ENCODE results near the gene NCOA1.

- no peak for TF ChIP-seq CTCF (IDR thresholded peaks at IDR 0.05; ENCODE audit: low read depth, low read length, missing input control)
- TF ChIP-seq REST (IDR thresholded peaks at IDR 0.05): no peak
- no peak for TF ChIP-seq ZBTB33 (IDR thresholded peaks at IDR 0.05)
- no peak for TF ChIP-seq YY1 (IDR thresholded peaks at IDR 0.05)
- no peak for TF ChIP-seq RAD21 (IDR thresholded peaks at IDR 0.05)
- no peak for TF ChIP-seq EGR1 (IDR thresholded peaks at IDR 0.05; ENCODE audit: low read depth in 2 of 2)
- no peak for TF ChIP-seq MAX (IDR thresholded peaks at IDR 0.05)
- no peak for TF ChIP-seq SP1 (IDR thresholded peaks at IDR 0.05)
Observed at GRCh38 chr2:24515335-24515734, 24.3 kb downstream of the NCOA1 start.

All from liver (tissue), 3 donors.